Right lung (tissue), 10 donors: ENCODE results near the gene PPARA. TPM values are rescaled to one million over a fixed set of nuclear protein-coding genes. Genes with fewer than 3 reads are reported as not detected.

ENCODE experiments used
- DNase-seq, 2 donors: peaks; one replicate each; pipeline ENCODE4 v3.0.0-alpha.2; 2013
- long read RNA-seq, 8 donors: transcript quantifications; one replicate each; lab custom pipeline, GENCODE V29; 2026
- polyA plus RNA-seq, 5 donors: library from polyadenylated mRNA; unstranded; fragments of 120-200 nt; gene quantifications; one replicate each; pipeline versions ENCODE4 v1.2.1 to v1.2.3, GENCODE V29; 2013; ENCODE audit warnings: inconsistent platforms in 1 of 5, low replicate concordance in 1 of 5; ENCODE audit not compliant: insufficient read length in 5 of 5, insufficient read depth in 1 of 5

The PPARA gene
- polyA plus RNA-seq = 10 to 100 TPM; 11.8 to 14.8 (median 14.1) TPM
- long read RNA-seq, donor 1, partial matches to known transcripts = 0 of 1 reads
- long read RNA-seq, donor 1, other reads (novel, unspliced or antisense) = 0 of 1 reads
- long read RNA-seq, donor 2 = 0 reads
- long read RNA-seq, donor 3 = 0 reads
- long read RNA-seq, donor 4 = 0 reads
- long read RNA-seq, donor 5, partial matches to known transcripts = 0 of 2 reads
- long read RNA-seq, donor 5, other reads (novel, unspliced or antisense) = 0 of 2 reads
- long read RNA-seq, donor 6 = 0 reads
- long read RNA-seq, donor 7 = 0 reads
- long read RNA-seq, donor 8 = 0 reads

- peak; percentile 80 to 84 for DNase-seq
Observed at GRCh38 chr22:46150034-46150654, at the start of gene PPARA. Gene PPARA, plus strand, starts transcription at chr22:46150526. Its CDS starts 47,858 bp downstream, at chr22:46198384.

GRCh38 chr22:46102159-46102558, 48.2 kb upstream of the PPARA start:
- no peak for DNase-seq

- no peak for DNase-seq
Observed at GRCh38 chr22:46102752-46103151, 47.6 kb upstream of the PPARA start.

GRCh38 chr22:46103181-46103580, 47.1 kb upstream of the PPARA start:
- DNase-seq = no peak

- no peak for DNase-seq
Observed at GRCh38 chr22:46103664-46104063, 46.7 kb upstream of the PPARA start.

- no peak for DNase-seq
Observed at GRCh38 chr22:46104170-46104880, 46.0 kb upstream of the PPARA start.

- DNase-seq = no peak
Observed at GRCh38 chr22:46104881-46105493, 45.3 kb upstream of the PPARA start.

GRCh38 chr22:46105494-46106278, 44.6 kb upstream of the PPARA start:
- DNase-seq = no peak

- no peak for DNase-seq
Observed at GRCh38 chr22:46106279-46107022, 43.9 kb upstream of the PPARA start.

GRCh38 chr22:46107089-46107664, 43.1 kb upstream of the PPARA start:
- DNase-seq = no peak

- no peak for DNase-seq
Observed at GRCh38 chr22:46107753-46108563, 42.4 kb upstream of the PPARA start.

GRCh38 chr22:46108564-46109473, 41.5 kb upstream of the PPARA start:
- DNase-seq = no peak

- DNase-seq = no peak
Observed at GRCh38 chr22:46109474-46110003, 40.8 kb upstream of the PPARA start.

- DNase-seq = no peak
Observed at GRCh38 chr22:46110215-46110614, 40.1 kb upstream of the PPARA start.

- no peak for DNase-seq
Observed at GRCh38 chr22:46111645-46112306, 38.5 kb upstream of the PPARA start.

GRCh38 chr22:46112405-46112804, 37.9 kb upstream of the PPARA start:
- no peak for DNase-seq

- DNase-seq = no peak
Observed at GRCh38 chr22:46113110-46113909, 37.0 kb upstream of the PPARA start.
